ENCODE data around the gene SPATA2L.

DNA sequence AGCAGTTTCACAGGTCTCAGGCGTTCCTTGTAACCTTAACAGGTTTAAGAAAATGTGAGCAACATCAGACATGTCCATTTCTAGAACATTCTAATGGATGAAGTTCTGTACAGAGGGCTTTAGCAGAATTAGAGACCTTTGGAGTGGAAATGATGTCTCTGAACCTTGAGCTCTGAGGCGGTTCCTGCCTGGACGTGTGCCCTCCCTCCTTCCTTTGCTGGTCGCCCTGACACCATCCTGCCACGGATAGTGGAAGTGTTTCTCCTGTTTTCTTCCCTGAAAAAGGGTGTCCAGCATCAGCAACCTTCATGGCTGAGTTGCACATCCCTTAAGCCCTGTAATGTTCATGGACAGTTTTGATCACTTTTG, 32.7 kb downstream of the SPATA2L start:
- TF ChIP-seq, protein P1, sequence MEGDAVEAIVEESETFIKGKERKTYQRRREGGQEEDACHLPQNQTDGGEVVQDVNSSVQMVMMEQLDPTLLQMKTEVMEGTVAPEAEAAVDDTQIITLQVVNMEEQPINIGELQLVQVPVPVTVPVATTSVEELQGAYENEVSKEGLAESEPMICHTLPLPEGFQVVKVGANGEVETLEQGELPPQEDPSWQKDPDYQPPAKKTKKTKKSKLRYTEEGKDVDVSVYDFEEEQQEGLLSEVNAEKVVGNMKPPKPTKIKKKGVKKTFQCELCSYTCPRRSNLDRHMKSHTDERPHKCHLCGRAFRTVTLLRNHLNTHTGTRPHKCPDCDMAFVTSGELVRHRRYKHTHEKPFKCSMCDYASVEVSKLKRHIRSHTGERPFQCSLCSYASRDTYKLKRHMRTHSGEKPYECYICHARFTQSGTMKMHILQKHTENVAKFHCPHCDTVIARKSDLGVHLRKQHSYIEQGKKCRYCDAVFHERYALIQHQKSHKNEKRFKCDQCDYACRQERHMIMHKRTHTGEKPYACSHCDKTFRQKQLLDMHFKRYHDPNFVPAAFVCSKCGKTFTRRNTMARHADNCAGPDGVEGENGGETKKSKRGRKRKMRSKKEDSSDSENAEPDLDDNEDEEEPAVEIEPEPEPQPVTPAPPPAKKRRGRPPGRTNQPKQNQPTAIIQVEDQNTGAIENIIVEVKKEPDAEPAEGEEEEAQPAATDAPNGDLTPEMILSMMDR (IDR thresholded peaks at IDR 0.05; ENCODE audit: borderline replicate concordance, extremely low read depth, low read length, poor library complexity, severe bottlenecking) = no peak
- TF ChIP-seq EZH2 (IDR thresholded peaks at IDR 0.05; ENCODE audit: borderline replicate concordance, low read depth, low read length, severe bottlenecking) = no peak

All from DND-41 (cell line).